ENCODE data around the gene RAB19. TPM values are rescaled to one million over a fixed set of nuclear protein-coding genes. Genes with fewer than 3 reads are reported as not detected.

RAB19 gene
- not detected in 2 replicates for total RNA-seq

DNA sequence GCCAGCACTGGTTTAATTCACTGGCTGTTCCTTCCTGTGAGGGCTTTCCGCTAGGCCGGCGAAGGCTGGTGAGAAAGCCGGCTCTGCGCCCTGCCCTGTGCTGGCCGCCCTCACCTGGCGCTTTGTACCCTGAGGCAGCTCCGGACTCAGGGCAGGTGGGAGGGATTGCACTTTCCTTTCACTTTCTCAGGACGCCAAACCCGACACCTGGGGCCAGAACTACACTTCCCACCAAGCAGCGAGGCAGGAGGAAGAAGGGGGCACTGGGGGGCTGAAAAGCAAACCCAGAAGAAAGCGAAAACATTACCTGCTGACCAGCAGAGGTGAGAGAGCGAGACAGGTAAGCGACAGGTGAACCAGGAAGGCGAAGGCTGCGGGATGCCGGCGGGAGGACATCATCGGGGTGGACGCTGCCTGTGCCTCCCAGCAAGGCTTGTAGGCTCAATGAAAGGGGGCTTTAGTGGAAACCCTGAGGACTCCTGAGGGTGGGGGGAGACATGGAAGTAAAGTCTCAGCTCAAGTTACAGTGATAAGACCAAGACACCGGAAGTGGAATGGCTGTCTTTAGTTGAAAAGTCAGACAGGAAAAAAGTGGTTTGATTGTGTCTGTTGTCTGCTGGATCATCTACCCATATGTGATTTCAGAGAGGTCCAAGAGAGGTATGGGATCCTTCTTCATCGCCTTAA lies at the start of gene RAB19:
TSS of gene RAB19 (plus strand) at position 181 of the 687 bp plus-strand sequence. CDS start 3,589 bp downstream, outside the sequence.

DNA sequence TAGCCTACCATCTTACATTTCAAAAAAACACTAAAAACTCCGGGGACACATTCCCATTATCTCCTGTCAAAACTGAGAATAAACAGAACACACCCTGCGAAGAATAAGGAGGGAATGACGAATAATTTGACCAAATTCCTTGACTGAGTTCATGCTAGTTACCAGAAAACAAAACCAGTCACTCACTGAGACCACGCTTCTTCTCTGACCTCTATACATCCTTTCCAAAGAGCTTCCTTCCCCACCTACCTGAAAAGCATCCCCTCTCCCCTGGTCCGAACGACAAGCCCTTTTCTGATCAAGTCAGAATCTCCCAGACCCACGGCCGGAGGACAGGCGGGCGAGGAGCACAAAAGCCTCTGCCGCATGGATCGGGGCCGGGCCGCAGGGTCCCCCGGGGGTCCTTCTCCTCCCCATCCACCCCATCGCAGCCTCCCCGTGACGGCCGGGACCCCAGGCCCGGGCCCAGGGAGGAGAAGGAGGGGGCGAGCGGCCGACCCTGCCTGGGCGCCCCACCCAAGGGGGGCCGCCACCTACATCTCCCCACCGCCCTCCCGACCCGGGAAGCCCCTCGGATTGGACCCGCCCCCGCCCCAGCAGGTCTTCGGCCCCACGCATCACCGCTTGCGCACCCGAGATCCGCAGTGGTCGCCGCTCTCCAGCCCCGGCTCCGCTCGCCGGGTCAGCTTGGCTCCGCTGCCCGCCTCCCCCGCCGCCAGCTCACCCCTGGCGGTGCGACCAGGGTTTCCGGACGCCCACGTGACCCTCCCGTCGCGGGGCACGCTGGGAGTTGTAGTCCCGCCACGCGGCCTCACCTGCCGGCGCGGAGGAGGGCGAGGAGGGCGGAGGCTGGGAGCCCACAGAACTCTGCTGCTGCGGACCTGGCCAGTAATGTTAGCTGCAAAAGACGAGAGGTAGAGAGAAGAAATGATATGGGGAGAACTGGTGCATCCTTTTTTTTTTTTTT lies 5.8 kb upstream of the RAB19 start, which contains the start of gene SLC37A3:
TSS of gene SLC37A3 (minus strand) at position 747 of the 967 bp plus-strand sequence. CDS start 16,004 bp downstream, outside the sequence.

Other genes starting within 250 kb of the RAB19 start
- 3.1 and 3.7 TPM in 2 replicates for gene KDM7A, start 227.1 kb upstream of the RAB19 start, total RNA-seq
- 54.8 and 61.4 TPM in 2 replicates for gene SLC37A3, start 5.5 kb upstream of the RAB19 start, total RNA-seq
- gene MKRN1, start 75.4 kb downstream of the RAB19 start, total RNA-seq = 43.7 and 47.8 TPM in 2 replicates
- 2.9 and 13.7 TPM in 2 replicates for gene DENND2A, start 236.8 kb downstream of the RAB19 start, total RNA-seq